A549 (cell line): ENCODE data around the gene COPE.

Source experiments
- CHD2 ChIP-seq: fragments of 150-350 bp; IDR thresholded peaks from 2 replicates; pipeline ENCODE4 v1.6.1; 2014; ENCODE audit warnings: low read length; ENCODE audit not compliant: partially characterized antibody
- MYC ChIP-seq: IDR thresholded peaks from 2 replicates; pipeline ENCODE4 v1.6.1; 2012; ENCODE audit warnings: mild to moderate bottlenecking, inconsistent platforms, low read length, improper control_type of control experiment, borderline replicate concordance

DNA sequence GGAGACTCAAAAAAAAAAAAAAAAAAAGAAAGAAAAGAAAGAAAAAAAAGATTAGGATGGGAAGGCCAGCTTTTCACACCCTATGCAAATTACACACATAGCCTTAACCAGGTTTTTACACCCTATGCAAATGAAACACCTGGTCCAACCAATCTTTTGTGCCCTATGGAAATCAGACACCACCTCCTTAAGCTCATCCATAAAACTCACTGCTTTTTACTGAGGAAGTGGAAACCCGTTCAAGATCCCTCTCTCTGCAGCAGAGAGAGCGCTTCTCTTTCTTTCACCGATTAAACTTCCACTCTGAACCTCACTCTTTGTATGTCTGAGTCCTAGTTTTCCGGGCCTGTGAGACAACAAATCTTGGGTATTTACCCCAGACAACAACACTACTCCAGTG lies 47.1 kb upstream of the COPE start:
- TF ChIP-seq CHD2: no peak
- TF ChIP-seq MYC: no peak
